D721Med (cell line): ENCODE measurements around the gene FOXN1.
"Not testable (repeated sequence)": the region's sequence is repeated elsewhere in the genome, so short reads cannot be mapped to it uniquely, and the experiment has no call there.

ENCODE experiments used
- DNase-seq: peaks from one replicate; pipeline ENCODE4 v3.0.0; 2011; ENCODE audit warnings: low spot score; ENCODE audit not compliant: insufficient read length
- FAIRE-seq: peaks from 2 replicates; lab custom pipeline; 2011; peaks lifted over from hg19 to GRCh38; lab: Jason Lieb, UNC
- CTCF ChIP-seq: IDR thresholded peaks from 2 replicates; pipeline ENCODE4 v1.5.1; 2012; ENCODE audit warnings: mild to moderate bottlenecking, control low read depth; ENCODE audit not compliant: insufficient read depth; ENCODE audit errors: missing control alignments

Gene FOXN1

DNA sequence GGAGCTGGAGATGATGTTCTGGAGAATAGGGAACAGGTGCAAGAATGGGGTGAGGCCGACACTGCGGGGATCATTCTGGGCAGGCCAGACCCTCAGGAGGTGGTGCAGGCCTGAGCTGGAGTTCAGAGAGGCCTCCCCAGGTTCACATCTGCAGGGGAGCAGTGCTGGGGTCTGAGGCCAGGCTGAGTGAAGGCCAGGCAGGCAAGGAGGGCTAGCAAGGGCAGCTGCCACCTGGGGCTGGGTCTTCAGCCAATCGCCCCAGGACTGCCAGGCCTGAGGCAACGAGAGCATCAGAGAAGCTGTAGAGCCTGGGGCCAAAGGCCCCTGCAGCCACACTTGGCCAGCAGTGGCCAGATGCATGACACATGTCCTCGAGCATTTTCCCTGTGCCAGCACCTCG is 14.5 kb downstream of the FOXN1 start:
- DNase-seq (no peak), FAIRE-seq (no peak)
- TF ChIP-seq CTCF = no peak

DNA sequence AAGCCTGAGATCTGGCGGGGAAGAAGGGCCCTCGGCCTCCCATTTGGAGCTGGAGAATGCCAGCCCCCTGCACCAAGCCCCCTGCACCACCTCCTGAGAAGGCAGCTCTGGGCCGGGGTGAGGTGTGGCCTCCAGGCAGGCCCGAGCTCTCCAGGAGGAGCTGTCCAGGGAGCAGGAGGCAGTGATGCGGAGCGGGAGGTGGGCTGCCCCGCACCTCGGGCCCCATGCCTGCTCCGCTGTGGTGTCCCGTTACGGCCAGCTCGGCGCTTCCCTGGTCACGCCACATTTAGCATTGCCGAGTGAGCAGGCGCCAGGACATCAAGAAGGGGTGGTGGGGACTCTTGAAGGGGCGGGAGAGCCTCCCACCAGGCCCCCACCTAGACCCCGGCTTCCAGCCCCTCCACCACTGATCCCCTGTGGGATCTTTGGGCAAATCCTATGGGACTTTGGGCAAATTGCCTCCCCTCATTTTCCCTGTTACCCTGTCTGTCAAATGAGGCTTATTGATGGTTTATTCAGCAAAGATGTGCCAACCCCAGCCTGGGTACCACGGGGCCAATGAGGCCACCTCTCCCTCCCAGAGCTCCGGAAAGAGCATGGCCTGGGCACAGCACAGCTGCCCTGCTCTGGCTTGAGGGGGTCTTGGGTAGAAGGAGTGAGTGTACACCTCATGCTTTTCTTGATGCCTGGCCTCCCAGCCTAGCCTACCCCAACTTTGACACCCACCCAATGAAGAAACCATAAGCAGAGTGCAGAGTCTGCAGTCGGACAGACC is 15.3 kb downstream of the FOXN1 start:
- FAIRE-seq = no peak
- DNase-seq = no peak
- TF ChIP-seq CTCF = no peak

GRCh38 chr17:28522281-28522680 is 16.1 kb downstream of the FOXN1 start:
- not testable (repeated sequence) for DNase-seq, FAIRE-seq

DNA sequence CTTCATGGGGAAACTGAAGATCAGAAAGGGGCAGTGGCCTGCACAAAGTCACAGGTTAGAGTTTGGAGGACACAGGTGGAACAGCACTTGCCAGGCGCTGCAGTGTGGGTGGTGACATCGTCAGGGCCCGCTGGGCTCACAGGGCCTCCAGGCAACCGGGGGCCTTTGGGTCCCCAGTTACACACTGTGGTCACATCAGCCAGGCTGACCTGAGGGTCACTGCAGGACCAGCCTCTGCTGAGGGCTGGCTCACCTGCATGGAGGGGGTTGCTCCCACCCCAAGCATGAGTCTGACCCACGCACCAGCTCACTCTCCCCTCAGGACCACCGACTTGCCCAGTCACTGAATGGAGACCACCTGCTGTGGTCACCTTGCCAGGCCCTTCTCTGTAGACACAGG is 17.0 kb downstream of the FOXN1 start:
- no peak for TF ChIP-seq CTCF
- no peak for DNase-seq
- no peak for FAIRE-seq

DNA sequence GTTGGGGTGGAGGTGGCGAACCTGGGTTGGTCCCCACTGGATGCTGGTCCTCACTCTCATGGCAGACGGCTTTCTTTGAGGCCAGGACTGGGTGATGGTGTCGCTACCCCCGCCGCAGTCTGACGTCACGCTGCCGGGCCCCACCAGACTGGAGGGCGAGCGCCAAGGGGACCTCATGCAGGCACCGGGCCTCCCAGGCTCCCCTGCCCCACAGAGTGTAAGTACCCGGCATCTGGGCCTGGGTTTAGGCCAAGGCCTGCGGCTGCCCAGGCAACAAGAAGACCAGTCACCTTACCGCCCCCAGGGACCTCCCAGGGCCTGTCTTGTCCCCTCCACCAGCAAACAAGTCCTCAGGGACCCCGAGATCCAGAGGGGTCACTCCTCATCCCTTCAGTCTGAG is 17.7 kb downstream of the FOXN1 start:
- FAIRE-seq (no peak), DNase-seq (no peak)
- no peak for TF ChIP-seq CTCF

DNA sequence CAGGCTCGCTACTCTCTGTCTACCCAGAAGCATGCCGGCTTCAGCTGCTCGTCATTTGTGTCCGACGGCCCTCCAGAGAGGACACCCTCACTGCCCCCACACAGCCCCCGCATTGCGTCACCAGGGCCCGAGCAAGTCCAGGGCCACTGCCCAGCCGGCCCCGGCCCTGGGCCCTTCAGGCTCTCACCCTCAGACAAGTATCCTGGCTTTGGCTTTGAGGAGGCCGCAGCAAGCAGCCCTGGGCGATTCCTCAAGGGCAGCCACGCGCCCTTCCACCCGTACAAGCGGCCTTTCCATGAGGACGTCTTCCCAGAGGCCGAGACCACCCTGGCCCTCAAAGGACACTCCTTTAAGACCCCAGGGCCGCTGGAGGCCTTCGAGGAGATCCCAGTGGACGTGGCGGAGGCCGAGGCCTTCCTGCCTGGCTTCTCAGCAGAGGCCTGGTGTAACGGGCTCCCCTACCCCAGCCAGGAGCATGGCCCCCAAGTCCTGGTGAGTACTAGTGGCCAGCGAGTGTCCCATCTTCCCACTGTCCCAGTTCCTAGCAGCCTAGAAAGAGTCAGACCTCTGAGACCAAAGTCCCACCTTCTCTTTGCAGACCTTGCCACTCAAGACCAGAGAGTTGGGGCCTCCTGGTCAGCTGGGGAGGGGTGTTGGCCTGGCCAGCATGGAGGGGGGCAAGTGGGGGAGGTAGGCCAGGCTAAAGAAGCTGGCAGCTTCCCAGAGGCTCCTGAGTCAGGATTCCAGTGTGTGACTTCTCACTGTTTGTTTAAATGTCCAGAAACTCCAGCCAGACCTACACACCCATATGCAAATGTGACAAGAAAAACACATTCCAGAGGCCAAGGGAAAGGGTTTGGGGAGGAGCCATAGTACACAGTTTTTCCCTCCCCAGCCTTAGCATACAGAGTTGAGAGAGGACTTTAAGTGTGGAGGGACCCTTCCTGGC is 18.6 kb downstream of the FOXN1 start:
- no peak for FAIRE-seq
- no peak for DNase-seq
- TF ChIP-seq CTCF = no peak

- DNase-seq (no peak), FAIRE-seq (no peak)
- no peak for TF ChIP-seq CTCF
These were observed 20.2 kb downstream of the FOXN1 start for GRCh38 chr17:28526381-28526780.
